ENCODE data around the gene GFOD2.
A peak's percentile ranks its signal among the peaks of the same experiment; 100 is the strongest.

GFOD2 gene

GRCh38 chr16:67668495-67669157, 50.5 kb downstream of the GFOD2 start:
- DNase-seq: no peak

- DNase-seq: peak; percentile 88
These were observed 51.2 kb downstream of the GFOD2 start for GRCh38 chr16:67667817-67668494.

- DNase-seq: no peak
These were observed 51.7 kb downstream of the GFOD2 start for GRCh38 chr16:67667453-67667816.

- peak; percentile 86 for DNase-seq
These were observed 52.3 kb downstream of the GFOD2 start, which contains the start of the genes C16orf86 and ENKD1 for GRCh38 chr16:67666559-67667452. Gene C16orf86, plus strand, starts transcription at chr16:67666814. Its CDS starts 157 bp downstream, at chr16:67666971. Gene ENKD1, minus strand, starts transcription at chr16:67666750. Its CDS starts 308 bp downstream, at chr16:67666442.

GRCh38 chr16:67666032-67666551, 53.0 kb downstream of the GFOD2 start:
- no peak for DNase-seq

- no peak for DNase-seq
These were observed 53.5 kb downstream of the GFOD2 start for GRCh38 chr16:67665598-67665997.

GRCh38 chr16:67664871-67665270, 54.2 kb downstream of the GFOD2 start:
- DNase-seq: no peak

- no peak for DNase-seq
These were observed 54.9 kb downstream of the GFOD2 start for GRCh38 chr16:67664258-67664657.

GRCh38 chr16:67663877-67664222, 55.3 kb downstream of the GFOD2 start:
- DNase-seq: no peak

GRCh38 chr16:67663151-67663876, 55.8 kb downstream of the GFOD2 start:
- DNase-seq: peak; percentile 48

GRCh38 chr16:67662653-67663010, 56.5 kb downstream of the GFOD2 start:
- no peak for DNase-seq

GRCh38 chr16:67661886-67662652, 57.0 kb downstream of the GFOD2 start:
- no peak for DNase-seq

GRCh38 chr16:67661101-67661761, 57.9 kb downstream of the GFOD2 start:
- DNase-seq: peak; percentile 31

- DNase-seq: peak; percentile 98
These were observed 58.5 kb downstream of the GFOD2 start, which contains the start of gene PARD6A for GRCh38 chr16:67660564-67661028. Gene PARD6A, plus strand, starts transcription at chr16:67660960. Its CDS starts 79 bp downstream, at chr16:67661039.

- DNase-seq: peak; percentile 94
These were observed 59.2 kb downstream of the GFOD2 start, which contains the start of gene ACD for GRCh38 chr16:67659675-67660563. Gene ACD, minus strand, starts transcription at chr16:67660260. Its CDS starts 40 bp downstream, at chr16:67660220.

GRCh38 chr16:67658849-67659674, 60.1 kb downstream of the GFOD2 start:
- no peak for DNase-seq

GRCh38 chr16:67657751-67658518, 61.2 kb downstream of the GFOD2 start:
- DNase-seq: no peak

GRCh38 chr16:67657017-67657608, 62.0 kb downstream of the GFOD2 start:
- no peak for DNase-seq
